Endodermal cell (in vitro differentiated cells): ENCODE measurements around the gene KCNS3. TPM values are rescaled to one million over a fixed set of nuclear protein-coding genes. Genes with fewer than 3 reads are reported as not detected.

ENCODE experiments used
- DNase-seq: peaks from one replicate; pipeline ENCODE4 v3.0.0-alpha.2; 2017
- H3K27ac ChIP-seq: 2 replicates; pipeline ENCODE4 v1.5.1; 2013; ENCODE audit warnings: mild to moderate bottlenecking, low read depth, low read length, moderate library complexity
- H3K27me3 ChIP-seq: 2 replicates; pipeline ENCODE4 v1.6.1; 2013; ENCODE audit warnings: mild to moderate bottlenecking, low read length, moderate library complexity; ENCODE audit not compliant: insufficient read depth, control insufficient read depth, poor library complexity, severe bottlenecking
- H3K36me3 ChIP-seq: 2 replicates; pipeline ENCODE4 v1.7.0; 2013; ENCODE audit warnings: mild to moderate bottlenecking, low read length, moderate library complexity; ENCODE audit not compliant: control insufficient read depth, insufficient read depth
- H3K4me1 ChIP-seq: one replicate; pipeline ENCODE4 v1.7.0; 2013; ENCODE audit warnings: low read length; ENCODE audit not compliant: control insufficient read depth, insufficient read depth
- H3K4me3 ChIP-seq: 2 replicates; pipeline ENCODE4 v1.5.1; 2013; ENCODE audit warnings: mild to moderate bottlenecking, low read length, moderate library complexity
- H3K9ac ChIP-seq: 2 replicates; pipeline ENCODE4 v1.6.1; 2013; ENCODE audit warnings: mild to moderate bottlenecking, low read length, moderate library complexity; ENCODE audit not compliant: poor library complexity, severe bottlenecking; ENCODE audit errors: extremely low read depth
- H3K9me3 ChIP-seq: 2 replicates; pipeline ENCODE4 v1.6.1; 2013; ENCODE audit warnings: mild to moderate bottlenecking, low read length, moderate library complexity; ENCODE audit not compliant: control insufficient read depth
- H3K27ac Mint-ChIP-seq: 2 replicates; pipeline ENCODE4 v1.8.0; 2020; ENCODE audit warnings: mixed read lengths
- H3K27me3 Mint-ChIP-seq: 2 replicates; pipeline ENCODE4 v1.8.0; 2021; ENCODE audit warnings: mild to moderate bottlenecking, mixed read lengths; ENCODE audit not compliant: insufficient read depth
- H3K36me3 Mint-ChIP-seq: 2 replicates; pipeline ENCODE4 v1.8.0; 2020; ENCODE audit warnings: low read depth, mixed read lengths
- H3K4me1 Mint-ChIP-seq: 2 replicates; pipeline ENCODE4 v1.8.0; 2020; ENCODE audit warnings: mixed read lengths
- H3K4me3 Mint-ChIP-seq: 2 replicates; pipeline ENCODE4 v1.8.0; 2020; ENCODE audit warnings: mild to moderate bottlenecking, moderate library complexity, mixed read lengths
- H3K9me3 Mint-ChIP-seq: 2 replicates; pipeline ENCODE4 v1.8.0; 2020; ENCODE audit warnings: mild to moderate bottlenecking, mixed read lengths
- CTCF ChIP-seq: fragments of 200-600 bp; sonication (generic); conservative IDR thresholded peaks from 2 replicates; pipeline ENCODE4 v1.5.0; 2021; ENCODE audit warnings: antibody characterized with exemption, mild to moderate bottlenecking
- WGBS, 2 experiments: methylation state at CpG; one replicate each; pipeline versions ENCODE4 v1.1.5 to v1.1.7; 2013; ENCODE audit warnings: missing lambda C conversion rate in 2 of 2, mixed read lengths in 1 of 2; ENCODE audit not compliant: insufficient coverage in 1 of 2, insufficient read length in 1 of 2; 5-methylcytosine and 5-hydroxymethylcytosine counted together
- total RNA-seq, 2 donors: library from RNA; stranded (reverse); fragmentation: NEBNext Ultra II Directional in 1 of 2; extraction: Animal tissue kit (Norgen Biotek cat#: 25700) in 1 of 2; gene quantifications; 2 replicates in 1 of 2; 3 replicates in 1 of 2; pipeline ENCODE4 v1.2.1, GENCODE V29; 2021

The KCNS3 gene
- total RNA-seq, 2 donors from 2014 or later: 10.7 to 11.1 TPM

GRCh38 chr2:17979707-17980106 lies 101.2 kb downstream of the KCNS3 start:
- Histone ChIP-seq H3K4me1 (no peaks in the 10 kb centered on the region), H3K27me3 (peaks cover 13% of the 10 kb centered on the region), H3K4me3 (no peak overlapping the region), H3K27ac (no peak overlapping the region), H3K9me3 (peaks cover 19% of the 10 kb centered on the region), H3K9ac (no peak overlapping the region), H3K36me3 (no peaks in the 10 kb centered on the region)
- no peak for DNase-seq
- H3K36me3 Mint-ChIP-seq: no peaks in the 10 kb centered on the region
- no peaks in the 10 kb centered on the region for H3K27me3 Mint-ChIP-seq
- peaks cover 20% of the 10 kb centered on the region for H3K4me1 Mint-ChIP-seq
- peaks cover 12% of the 10 kb centered on the region for H3K9me3 Mint-ChIP-seq
- no peak overlapping the region for H3K4me3 Mint-ChIP-seq
- no peak for TF ChIP-seq CTCF
- H3K27ac Mint-ChIP-seq: no peak overlapping the region

DNA sequence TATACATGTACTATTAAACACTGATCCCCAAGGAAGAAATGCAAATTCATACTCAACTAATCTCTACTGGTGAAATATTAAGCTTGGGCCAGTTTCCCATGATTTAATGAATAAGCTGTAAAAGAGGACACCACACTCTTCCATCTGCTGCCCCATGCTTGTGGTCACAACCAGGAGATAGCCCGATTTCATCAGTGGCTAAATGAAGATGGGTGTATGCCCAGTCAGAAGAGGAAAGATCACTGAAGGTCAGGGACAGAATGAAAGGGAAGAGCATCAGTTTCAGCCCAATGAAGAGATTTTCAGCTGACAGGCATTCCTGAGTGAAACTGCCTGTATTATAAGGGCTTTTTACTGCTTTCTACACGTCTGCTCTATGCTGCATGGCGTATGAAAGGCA lies 103.5 kb downstream of the KCNS3 start:
- Mint-ChIP-seq H3K9me3 (peaks cover 1% of the 10 kb centered on the region), H3K27me3 (peaks cover 5% of the 10 kb centered on the region), H3K36me3 (no peaks in the 10 kb centered on the region), H3K4me3 (no peak overlapping the region), H3K27ac (no peak overlapping the region), H3K4me1 (peaks cover 10% of the 10 kb centered on the region)
- 91 to 97% methylated on average over 3 of the region's 3 CpGs for WGBS, 2 experiments
- Histone ChIP-seq H3K4me1 (no peaks in the 10 kb centered on the region), H3K27me3 (peaks cover 12% of the 10 kb centered on the region), H3K36me3 (no peaks in the 10 kb centered on the region), H3K9ac (no peak overlapping the region), H3K27ac (no peak overlapping the region), H3K4me3 (no peak overlapping the region), H3K9me3 (peaks cover 6% of the 10 kb centered on the region)
- TF ChIP-seq CTCF: no peak
- DNase-seq: no peak

Other genes with a start within 250 kb of the KCNS3 start
- 10 to 100 TPM; 38.3 to 48.3 TPM for gene SMC6, start 124.9 kb upstream of the KCNS3 start, total RNA-seq
- gene GEN1, start 124.5 kb upstream of the KCNS3 start, total RNA-seq: 10 to 100 TPM; 24.5 to 34.5 TPM
- not detected for gene MSGN1, start 62.2 kb upstream of the KCNS3 start, total RNA-seq